Measurements from ENCODE around the gene PRR23E.

The PRR23E gene

DNA sequence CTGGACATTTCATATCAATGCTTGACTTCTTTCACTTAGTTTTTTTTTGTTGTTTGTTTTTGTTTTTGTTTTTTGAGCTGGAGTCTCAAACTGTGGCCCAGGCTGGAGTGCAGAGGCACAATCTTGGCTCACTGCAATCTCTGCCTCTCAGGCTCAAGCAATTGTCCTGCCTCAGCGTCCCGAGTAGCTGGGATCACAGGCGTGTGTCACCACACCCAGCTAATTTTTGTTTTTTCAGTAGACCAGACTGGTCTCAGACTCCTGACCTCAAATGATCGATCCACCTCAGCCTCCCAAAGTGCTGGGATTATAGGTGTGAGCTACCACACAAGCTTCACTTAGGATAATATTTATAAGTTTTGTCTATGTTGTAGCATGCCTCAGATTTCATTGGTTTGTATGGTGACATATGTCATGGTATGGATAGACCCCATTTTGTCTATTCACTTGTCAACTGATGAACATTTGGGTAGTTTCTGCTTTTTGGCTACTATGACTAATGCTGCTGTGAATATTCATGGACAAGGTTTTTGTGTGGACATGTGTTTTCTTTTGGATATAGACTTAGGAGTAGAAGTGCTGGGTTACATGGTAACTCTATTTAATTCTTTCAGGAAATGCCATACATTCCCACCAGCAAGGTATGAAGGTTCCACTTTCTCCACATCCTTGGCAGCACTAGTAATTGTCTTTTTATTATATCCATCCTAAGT is 6.8 kb upstream of the PRR23E start:
- DNase-seq: no peak

- DNase-seq: no peak
Measured at GRCh38 chr3:127187316-127187715, 5.6 kb upstream of the PRR23E start.

GRCh38 chr3:127193341-127193740 is 410 bp downstream of the PRR23E start:
- no peak for DNase-seq

GRCh38 chr3:127193775-127194174 is 844 bp downstream of the PRR23E start:
- DNase-seq: no peak

- no peak for DNase-seq
Measured at GRCh38 chr3:127194601-127195187, 1.8 kb downstream of the PRR23E start.

DNA sequence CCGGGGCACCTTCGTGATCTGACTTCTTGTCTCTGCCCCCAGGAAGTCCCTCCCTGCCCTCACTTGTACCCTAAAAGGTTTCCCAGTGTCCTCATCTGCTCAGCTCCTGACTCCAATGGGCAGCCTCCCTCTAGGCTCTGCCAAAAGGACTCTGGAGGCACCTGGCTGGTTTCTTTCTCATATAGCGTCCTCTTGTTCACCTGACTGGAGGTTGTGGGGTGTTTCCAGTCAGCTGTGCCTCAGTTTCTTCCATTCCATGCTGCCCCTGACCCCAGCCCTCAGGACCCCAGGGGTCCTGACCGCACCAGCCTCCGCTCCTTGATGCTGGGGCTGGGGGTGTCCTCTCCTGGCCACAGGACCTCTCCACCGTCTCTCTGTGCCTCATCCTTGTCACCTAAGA is 2.5 kb downstream of the PRR23E start:
- no peak for DNase-seq

DNA sequence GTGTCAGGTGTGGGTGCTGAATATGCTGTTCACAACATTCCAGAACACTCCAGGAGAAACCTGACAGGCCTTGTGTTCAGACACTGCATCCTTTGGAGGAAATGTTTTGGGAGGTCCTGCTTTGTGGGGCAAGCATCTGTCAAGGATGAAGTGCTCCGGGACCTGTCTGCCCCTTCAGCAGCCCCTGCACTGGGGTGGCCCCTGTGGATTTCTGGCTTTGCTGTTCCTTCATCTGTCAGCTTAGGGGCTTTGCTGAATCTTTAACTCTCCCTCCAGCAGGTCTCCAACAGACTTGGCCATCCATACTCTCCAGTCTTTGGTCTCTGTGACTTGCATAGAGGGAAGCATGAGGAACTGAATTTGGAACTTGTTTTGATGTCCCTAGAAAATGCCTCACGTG is 3.1 kb downstream of the PRR23E start:
- DNase-seq: no peak

DNA sequence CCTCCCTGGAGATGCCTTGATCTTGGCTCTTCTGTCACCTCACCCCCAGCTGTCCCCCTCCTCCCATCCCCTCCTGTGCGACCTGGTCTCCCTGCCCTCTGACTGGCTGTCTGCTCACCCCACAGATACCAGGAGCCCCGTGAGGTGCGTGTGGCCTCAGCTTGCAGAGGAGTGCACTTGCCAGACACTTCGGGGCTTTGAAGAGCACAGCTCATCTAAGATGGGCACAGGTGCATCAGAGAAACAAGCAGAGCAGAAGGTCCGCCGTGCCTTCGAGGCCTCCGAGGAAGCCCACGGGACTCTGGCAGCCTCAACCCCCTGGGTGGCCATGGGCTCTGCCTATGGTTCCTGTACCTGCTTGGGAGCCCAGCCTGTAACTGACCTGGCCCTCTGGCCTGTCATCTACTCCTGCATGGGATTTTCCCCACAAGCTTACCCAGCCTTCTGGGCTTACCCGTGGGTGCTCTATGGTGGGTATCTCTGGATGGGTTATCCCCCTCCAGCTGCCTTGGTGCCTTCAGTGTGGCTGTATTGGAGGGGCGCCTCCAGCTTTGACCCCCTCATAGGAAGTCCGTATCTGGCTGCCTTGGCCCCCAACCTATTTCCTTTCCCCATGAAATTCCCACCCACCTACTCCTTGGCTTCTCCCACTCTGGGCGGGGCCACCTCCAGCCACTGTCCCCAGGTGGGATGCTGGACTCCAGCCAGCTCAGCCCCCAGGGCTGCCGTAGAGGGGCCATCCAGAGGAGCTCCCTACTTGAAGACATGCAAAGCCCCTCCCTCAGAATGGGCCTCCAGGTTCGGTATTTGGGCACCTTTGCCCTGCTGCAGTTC is 3.8 kb downstream of the PRR23E start:
- DNase-seq: no peak

DNA sequence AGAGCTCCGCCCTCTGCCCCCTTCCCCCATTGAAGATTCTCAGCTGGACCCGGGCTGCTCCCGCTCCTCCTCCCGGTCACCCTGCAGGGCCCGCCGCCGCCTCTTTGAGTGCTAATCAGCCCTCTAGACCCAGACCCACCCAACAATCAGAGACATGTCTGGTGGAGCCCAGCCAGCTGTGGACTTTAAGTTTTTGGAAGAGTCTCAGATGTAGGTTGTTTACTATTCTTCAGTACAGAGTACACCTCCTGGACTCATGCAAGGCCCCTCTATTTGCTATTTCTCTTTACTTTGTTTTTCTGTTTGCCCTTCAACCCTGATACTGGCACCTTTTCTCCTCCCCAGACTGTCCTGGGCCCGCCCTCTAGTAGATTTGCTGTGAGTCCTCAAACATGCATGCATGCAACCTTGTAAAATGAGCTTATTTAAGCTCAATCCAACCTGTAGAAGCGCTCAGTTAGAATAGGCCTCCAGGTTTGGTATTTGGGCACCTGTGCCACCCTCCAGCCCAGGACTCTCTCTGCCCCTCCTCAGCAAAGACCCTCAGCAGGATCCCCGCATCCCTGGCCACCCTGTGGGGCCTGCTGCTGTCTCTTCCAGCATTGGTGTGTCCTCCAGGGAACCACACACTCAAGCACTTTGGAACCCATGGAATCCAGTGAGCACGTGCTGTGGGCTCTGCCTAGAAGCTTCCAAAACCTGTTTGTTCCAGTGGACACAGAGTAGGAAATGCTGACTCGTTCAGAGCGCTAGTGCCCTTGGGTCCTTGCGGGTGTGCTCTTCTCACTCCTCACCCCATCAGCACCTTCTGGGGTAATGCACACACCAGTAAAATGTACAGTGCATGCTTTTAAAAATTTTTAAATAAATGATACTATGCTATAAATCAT is 4.6 kb downstream of the PRR23E start:
- DNase-seq: no peak

- DNase-seq: no peak
Measured at GRCh38 chr3:127200086-127200691, 7.3 kb downstream of the PRR23E start.

- no peak for DNase-seq
Measured at GRCh38 chr3:127203024-127203423, 10.1 kb downstream of the PRR23E start.

GRCh38 chr3:127204841-127205582 is 12.1 kb downstream of the PRR23E start:
- no peak for DNase-seq

DNA sequence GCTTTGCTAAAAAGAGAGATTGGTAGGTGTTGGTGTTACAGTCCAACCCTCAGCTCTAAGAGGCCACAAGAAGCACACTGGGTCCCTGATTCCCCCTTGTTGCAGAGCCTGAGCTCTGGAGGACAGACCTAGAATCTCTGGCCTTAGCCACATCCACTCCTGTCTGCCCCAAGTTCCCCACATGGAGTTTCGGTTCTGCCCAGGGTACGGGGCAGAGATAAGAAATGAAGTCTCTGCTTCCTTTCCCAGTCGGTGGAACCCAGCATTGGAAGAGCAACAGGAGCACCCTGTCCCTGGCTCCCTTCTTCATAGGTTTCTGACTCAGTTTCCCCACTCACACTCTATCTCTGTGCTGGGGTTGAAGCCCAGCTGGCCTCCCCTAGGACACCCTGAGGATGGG is 13.2 kb downstream of the PRR23E start:
- DNase-seq: no peak

DNA sequence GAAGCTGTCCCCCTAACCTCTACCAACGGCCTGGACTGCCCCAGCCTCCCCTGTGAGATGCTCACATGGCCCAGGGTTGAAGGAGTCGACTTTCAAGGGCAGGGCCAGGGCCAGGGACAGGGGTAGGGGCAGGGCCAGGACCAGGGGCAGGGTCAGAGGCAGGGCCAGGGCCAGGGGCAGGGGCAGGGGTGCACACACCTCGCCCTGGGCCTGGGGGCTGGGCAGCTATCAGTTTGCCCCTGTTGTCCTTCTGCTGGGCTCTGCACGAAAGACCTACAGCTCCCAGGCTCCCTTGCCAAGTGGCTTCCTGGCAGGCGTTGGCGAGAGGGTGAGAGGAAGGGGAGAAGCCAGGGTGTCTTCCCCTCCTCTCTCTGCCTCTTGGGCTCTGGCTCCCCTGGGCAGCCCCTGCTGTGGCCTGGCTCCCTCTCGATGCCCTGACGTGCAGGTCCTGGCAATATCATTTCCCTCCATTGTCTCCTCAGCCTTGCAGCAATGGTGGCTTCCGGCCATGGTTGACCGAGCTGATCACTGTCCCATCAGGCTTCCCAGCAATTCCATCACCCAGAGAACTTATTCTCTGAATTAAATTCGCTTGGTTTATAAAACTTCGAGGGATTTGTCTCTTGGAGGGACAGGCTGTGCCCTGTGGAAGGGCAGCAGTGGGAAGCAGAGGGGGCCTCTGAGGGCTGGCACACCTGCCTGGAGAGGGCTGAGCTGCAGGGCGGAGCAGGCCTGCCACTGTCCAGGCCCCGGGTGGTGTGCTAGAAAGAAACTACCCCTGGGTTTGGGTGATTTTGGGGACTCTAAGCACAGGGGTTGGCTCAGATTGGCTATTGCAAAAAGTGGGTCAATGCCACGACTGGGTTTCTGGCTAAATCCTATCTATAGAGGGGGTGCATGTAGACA is 13.9 kb downstream of the PRR23E start:
- no peak for DNase-seq

GRCh38 chr3:127207727-127208482 is 15.0 kb downstream of the PRR23E start:
- no peak for DNase-seq

- no peak for DNase-seq
Measured at GRCh38 chr3:127208483-127209100, 15.7 kb downstream of the PRR23E start.

DNA sequence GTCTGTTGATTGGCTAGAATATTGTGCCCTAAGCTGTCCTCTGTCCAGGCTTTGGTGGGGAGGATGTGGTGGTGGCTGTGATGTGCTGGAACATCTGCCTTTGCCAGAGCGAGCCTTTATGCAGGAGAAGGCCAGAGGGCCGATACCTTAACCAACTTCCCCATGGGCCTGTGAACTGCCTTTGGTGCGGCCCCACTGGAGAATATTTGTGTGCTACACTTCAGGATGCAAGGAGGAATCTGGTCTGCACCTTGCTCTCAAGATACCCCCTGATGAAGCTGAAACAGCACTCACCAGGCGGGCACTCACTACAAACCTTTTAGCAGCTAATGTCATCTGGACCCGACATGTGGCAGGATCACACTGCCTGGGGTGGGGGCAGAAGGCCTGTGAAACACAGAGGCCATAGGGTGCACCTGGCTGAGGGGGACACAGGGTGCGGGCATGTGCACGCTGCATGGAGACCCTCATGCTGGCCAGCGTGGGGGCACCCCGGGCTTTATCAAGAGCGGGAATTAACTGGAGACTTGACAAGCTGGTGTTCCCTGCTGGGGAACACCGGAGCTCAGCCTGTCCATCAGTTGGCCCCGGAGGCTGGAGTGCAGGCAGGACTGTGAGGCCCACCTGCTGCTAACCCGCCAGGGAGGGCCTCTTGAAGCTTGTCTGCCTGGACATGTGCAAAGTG is 16.4 kb downstream of the PRR23E start:
- no peak for DNase-seq

DNA sequence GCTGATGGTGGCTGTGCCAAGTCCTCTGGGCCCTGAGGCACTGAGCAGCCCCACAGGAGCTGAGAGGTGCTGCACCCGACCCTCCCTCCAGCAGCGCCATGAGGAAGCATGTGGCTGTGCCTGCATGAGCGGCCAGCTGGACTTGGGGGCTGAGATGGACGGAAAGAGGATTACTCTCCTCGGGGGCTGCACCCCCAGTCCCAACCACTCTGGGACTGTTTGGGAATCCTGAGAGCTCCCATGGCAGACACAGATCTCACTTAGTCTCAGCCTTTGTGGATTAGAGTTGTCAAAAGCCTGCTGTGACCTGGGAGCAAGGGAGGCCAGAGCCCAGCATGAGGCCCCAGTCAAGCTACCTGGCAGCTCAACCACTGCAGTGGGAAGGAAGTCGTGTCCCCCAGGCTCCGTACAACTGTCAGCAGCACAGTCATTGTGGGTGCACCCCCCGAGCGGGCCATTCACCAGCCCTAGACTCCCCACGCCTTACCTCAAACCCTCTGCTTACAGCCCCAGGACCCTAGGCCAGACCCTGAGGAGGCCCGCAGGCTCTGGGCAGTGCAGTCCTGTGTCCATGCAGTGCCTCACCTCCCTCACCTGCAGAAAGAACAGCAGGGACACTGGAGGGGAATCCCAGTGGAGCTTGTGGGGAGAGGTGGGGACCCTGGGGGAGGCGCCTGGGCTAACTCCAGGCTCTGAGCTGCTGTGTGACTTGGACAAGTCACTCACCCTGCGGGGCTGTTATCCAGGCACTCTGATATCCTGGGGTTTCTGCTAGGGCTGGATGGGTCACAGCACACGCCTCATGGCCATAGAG is 17.1 kb downstream of the PRR23E start:
- peak in 1 of 2 experiments; percentile 53 for DNase-seq

All from NCI-H2081 (cell line).